Kidney (tissue), 14 donors: ENCODE measurements around the gene ZNF304. TPM values are rescaled to one million over a fixed set of nuclear protein-coding genes. Genes with fewer than 3 reads are reported as not detected.

Source experiments
- DNase-seq, 5 donors: peaks; one replicate each; pipeline ENCODE4 v3.0.0-alpha.2; 2013 to 2020
- FAIRE-seq: peaks from 2 replicates; lab custom pipeline; 2012; peaks lifted over from hg19 to GRCh38; lab: Jason Lieb, UNC
- H3K27ac ChIP-seq, 2 donors: one replicate each; pipeline ENCODE4 v1.7.0; 2013; ENCODE audit warnings: low read depth in 2 of 2, low read length in 2 of 2, inconsistent platforms in 1 of 2
- H3K27me3 ChIP-seq: one replicate; pipeline ENCODE4 v1.7.1; 2013; ENCODE audit warnings: low read length, inconsistent platforms; ENCODE audit not compliant: control insufficient read depth, insufficient read depth
- H3K36me3 ChIP-seq, 3 donors: one replicate each; pipeline versions ENCODE4 v1.7.0 to v1.7.1; 2013; ENCODE audit warnings: low read length in 3 of 3, control low read depth in 1 of 3, inconsistent platforms in 1 of 3; ENCODE audit not compliant: insufficient read depth in 3 of 3, control insufficient read depth in 2 of 3
- H3K4me1 ChIP-seq, 3 donors: one replicate each; pipeline versions ENCODE4 v1.7.0 to v1.7.1; 2013; ENCODE audit warnings: low read length in 3 of 3, inconsistent platforms in 1 of 3, low read depth in 1 of 3; ENCODE audit not compliant: control insufficient read depth in 2 of 3, insufficient read depth in 2 of 3
- H3K4me3 ChIP-seq, 3 donors: one replicate each; pipeline versions ENCODE4 v1.7.0 to v1.8.1; 2013; ENCODE audit warnings: low read length in 3 of 3, control low read depth in 1 of 3, inconsistent platforms in 1 of 3
- H3K9ac ChIP-seq, 3 donors: one replicate each; pipeline versions ENCODE4 v1.7.0 to v1.7.1; 2013; ENCODE audit warnings: low read length in 3 of 3, control low read depth in 1 of 3, inconsistent platforms in 1 of 3
- H3K9me3 ChIP-seq, 3 donors: one replicate each; pipeline versions ENCODE4 v1.7.0 to v1.7.1; 2013; ENCODE audit warnings: low read length in 3 of 3, control low read depth in 1 of 3, inconsistent platforms in 1 of 3; ENCODE audit not compliant: control insufficient read depth in 2 of 3, insufficient read depth in 1 of 3
- intact Hi-C: fragments of 100-400 bp; cut with DNase I; formaldehyde crosslinking; loops from one replicate; pipeline ENCODE4 v1.11.1; 2022
- polyA plus RNA-seq: library from polyadenylated mRNA; stranded (reverse); fragments of 350-450 nt; fragmentation: Illumina TruSeq; extraction: RNeasy Lipid Tissue Mini Kit (QIAGEN cat#74804); gene quantifications from one replicate; pipeline ENCODE4 v1.2.3, GENCODE V29; 2014; ENCODE audit warnings: low read depth, low replicate concordance; ENCODE audit not compliant: insufficient read depth
- total RNA-seq: library from RNA; stranded (reverse); fragmentation: NEBNext Ultra II Directional; extraction: Animal tissue kit (Norgen Biotek cat#: 25700); gene quantifications from one replicate; pipeline ENCODE4 v1.2.1, GENCODE V29; 2021
- TF ChIP-seq, protein P1 (sequence below): IDR thresholded peaks from 3 replicates; pipeline ENCODE4 v1.5.1; 2012; ENCODE audit warnings: mild to moderate bottlenecking, moderate library complexity, borderline replicate concordance; ENCODE audit not compliant: insufficient read depth; ENCODE audit errors: extremely low read depth
- donor health status: control.
- donor health status: control.
- donor health status: control.
- donor health status: control.
- donor health status: control.
- donor health status: DM: yes; HTN: yes; CAD: no.
- donor health status: Normal renal cell carcinoma (clear cell type).

Gene ZNF304
- total and polyA plus RNA-seq, 2 donors from 2014 or later: 3.3 to 13.8 TPM

DNA sequence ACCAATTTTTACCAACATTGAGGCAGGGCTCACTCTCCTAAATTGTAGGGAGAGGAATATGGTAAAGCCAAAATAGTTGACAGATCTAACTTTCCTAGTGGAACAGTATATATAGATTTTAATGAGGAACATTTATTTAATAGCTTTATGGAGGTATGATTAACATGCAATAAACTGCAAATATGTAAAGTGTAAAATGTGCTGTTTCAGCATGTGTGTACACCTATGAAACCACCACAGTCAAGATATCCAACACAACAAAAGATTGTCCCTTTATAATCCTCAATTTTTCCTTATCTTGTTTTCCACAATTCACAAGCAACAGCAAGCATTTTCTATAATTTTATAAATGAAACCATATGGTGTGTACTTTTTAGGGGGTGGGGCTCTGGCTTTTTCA, 8.2 kb downstream of the ZNF304 start:
- DNase-seq: no peak
- intact Hi-C loops: no loop called here
- peaks cover 0 to 32% (median 0%) of the 10 kb centered on the region in 3 donors for H3K9me3 ChIP-seq
- no peak overlapping the region for H3K4me3 ChIP-seq
- H3K9ac ChIP-seq: no peak overlapping the region
- no peak for FAIRE-seq
- TF ChIP-seq, protein P1, sequence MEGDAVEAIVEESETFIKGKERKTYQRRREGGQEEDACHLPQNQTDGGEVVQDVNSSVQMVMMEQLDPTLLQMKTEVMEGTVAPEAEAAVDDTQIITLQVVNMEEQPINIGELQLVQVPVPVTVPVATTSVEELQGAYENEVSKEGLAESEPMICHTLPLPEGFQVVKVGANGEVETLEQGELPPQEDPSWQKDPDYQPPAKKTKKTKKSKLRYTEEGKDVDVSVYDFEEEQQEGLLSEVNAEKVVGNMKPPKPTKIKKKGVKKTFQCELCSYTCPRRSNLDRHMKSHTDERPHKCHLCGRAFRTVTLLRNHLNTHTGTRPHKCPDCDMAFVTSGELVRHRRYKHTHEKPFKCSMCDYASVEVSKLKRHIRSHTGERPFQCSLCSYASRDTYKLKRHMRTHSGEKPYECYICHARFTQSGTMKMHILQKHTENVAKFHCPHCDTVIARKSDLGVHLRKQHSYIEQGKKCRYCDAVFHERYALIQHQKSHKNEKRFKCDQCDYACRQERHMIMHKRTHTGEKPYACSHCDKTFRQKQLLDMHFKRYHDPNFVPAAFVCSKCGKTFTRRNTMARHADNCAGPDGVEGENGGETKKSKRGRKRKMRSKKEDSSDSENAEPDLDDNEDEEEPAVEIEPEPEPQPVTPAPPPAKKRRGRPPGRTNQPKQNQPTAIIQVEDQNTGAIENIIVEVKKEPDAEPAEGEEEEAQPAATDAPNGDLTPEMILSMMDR: no peak
- peaks cover 0 to 6% (median 2%) of the 10 kb centered on the region in 3 donors for H3K4me1 ChIP-seq
- no peaks in the 10 kb centered on the region for H3K27me3 ChIP-seq
- H3K27ac ChIP-seq: no peak overlapping the region
- peaks cover 11 to 40% (median 25%) of the 10 kb centered on the region in 3 donors for H3K36me3 ChIP-seq

DNA sequence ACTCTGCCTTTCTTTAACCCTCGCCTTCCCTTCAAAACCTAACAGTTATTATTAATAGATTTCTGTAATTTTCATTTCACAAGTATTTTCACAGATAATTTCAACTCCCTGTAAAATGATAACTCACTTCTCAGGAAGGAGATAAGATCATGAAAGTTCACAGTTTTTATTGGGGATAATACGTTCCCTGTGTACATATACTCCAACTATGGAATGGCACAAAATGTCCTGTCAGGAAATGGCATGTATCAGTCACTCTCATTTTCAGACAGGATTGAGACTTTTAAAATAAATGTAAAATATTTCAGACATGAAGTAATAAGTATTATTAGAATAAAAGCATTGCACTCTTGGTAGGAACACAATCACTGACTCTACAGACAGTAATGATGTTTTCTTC, 11.3 kb downstream of the ZNF304 start:
- TF ChIP-seq, protein P1: no peak
- peak overlapping the region; percentile 72 to 96 (median 91) for H3K4me3 ChIP-seq
- FAIRE-seq: no peak
- H3K9ac ChIP-seq: peak overlapping the region in 2 of 3 donors; percentile 60 to 92
- H3K27ac ChIP-seq: peak overlapping the region in 1 of 2 donors; percentile 83
- DNase-seq: peak in 1 of 5 donors; percentile 12
- peaks cover 3 to 8% (median 7%) of the 10 kb centered on the region in 3 donors for H3K36me3 ChIP-seq
- intact Hi-C loops: no loop called here
- H3K9me3 ChIP-seq: peaks cover 0 to 10% (median 0%) of the 10 kb centered on the region in 3 donors
- no peaks in the 10 kb centered on the region for H3K27me3 ChIP-seq
- peaks cover 0 to 6% (median 2%) of the 10 kb centered on the region in 3 donors for H3K4me1 ChIP-seq

DNA sequence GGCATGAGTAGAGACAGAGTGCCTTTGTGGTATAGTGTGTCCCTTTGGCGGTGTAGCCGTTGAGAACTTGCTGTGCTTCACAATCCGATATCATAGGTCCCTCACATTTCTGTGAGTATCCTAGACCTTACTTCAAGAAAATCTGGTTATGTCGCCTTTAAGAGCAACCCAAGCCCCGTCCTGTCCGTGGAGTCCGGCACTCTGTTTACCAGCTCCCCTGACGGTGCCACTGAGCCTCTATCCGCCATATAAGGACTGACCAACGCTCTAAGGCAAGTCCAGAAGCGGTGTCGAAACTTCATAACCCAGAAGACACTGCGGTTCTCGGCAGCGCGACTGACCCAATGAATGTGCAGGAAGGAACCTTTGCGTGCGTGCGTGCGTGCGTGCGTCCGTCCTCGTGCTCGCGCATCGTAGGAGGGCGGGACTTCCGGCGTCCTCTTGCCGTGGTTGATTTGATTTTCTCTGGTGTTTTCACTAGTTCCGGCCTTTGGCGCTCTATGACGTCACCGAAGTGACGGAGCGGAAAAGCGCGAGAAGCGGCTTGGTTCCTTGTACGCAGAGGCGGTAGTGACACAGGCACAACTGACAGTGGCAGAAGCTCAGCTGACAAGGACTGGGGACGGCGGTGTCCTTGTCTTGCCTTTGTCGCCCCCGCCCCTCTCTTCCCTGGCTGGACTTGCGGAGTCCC, 12.1 kb downstream of the ZNF304 start, which contains the start of the genes TRAPPC2B and ZNF547:
Gene TRAPPC2B (plus strand): TSS at position 555 of the 691 bp plus-strand sequence. CDS start 1,283 bp downstream, outside the sequence.
Gene ZNF547 (plus strand): TSS at position 555 of the 691 bp plus-strand sequence. CDS start 5,005 bp downstream, outside the sequence.
- DNase-seq (peak; percentile 100), FAIRE-seq (peak; percentile 99)
- peak within 1 kb of the TSS; percentile 80 to 96 (median 91) for H3K4me3 ChIP-seq
- TF ChIP-seq, protein P1: no peak
- intact Hi-C loops: no loop called here
- H3K9me3 ChIP-seq: peaks cover 0 to 6% (median 0%) of the 10 kb centered on the region in 3 donors
- H3K36me3 ChIP-seq: peaks cover under 1 to 3% (median 3%) of the 10 kb centered on the region in 3 donors
- no peaks in the 10 kb centered on the region for H3K27me3 ChIP-seq
- H3K4me1 ChIP-seq: peaks cover 0 to 6% (median 2%) of the 10 kb centered on the region in 3 donors
- H3K27ac ChIP-seq: peak within 1 kb of the TSS; percentile 83 to 92
- H3K9ac ChIP-seq: peak within 1 kb of the TSS; percentile 66 to 93 (median 82)
